Erythroblast (primary cell): ENCODE measurements around the gene PDLIM4.

Experiments used
- GATA1 ChIP-seq: IDR thresholded peaks from 2 replicates; pipeline ENCODE4 v1.6.1; 2011; ENCODE audit warnings: low read depth, mild to moderate bottlenecking, control low read depth, low read length, moderate library complexity
- POLR2A ChIP-seq: IDR thresholded peaks from 2 replicates; pipeline ENCODE4 v1.6.1; 2011; ENCODE audit warnings: mild to moderate bottlenecking, low read length

GRCh38 chr5:132245593-132245992 lies 11.9 kb upstream of the PDLIM4 start:
- TF ChIP-seq POLR2A (no peak), GATA1 (no peak)
